K562 (cell line): ENCODE measurements around the gene RFESD. TPM values are rescaled to one million over a fixed set of nuclear protein-coding genes. Genes with fewer than 3 reads are reported as not detected.

Source experiments
- ATAC-seq: fragments of 200-7000 bp; cut with Tn5 transposase; 3 replicates; pipeline ENCODE4 v1.9.1; 2020; ENCODE audit warnings: moderate library complexity
- BruUV-seq: library from RNA; stranded (reverse); fragments of 400-500 nt; replicated peaks from 2 replicates; lab custom pipeline; 2021; lab: Mats Ljungman, UMichigan
- CTCF ChIA-PET: fragments of 300-600 bp; formaldehyde crosslinking; extraction: SDS; loops from one replicate; lab custom pipeline; 2021; ENCODE audit warnings: low intra/inter-chr PET ratio; lab: Yijun Ruan, JAX
- POLR2A ChIA-PET: fragments of 300-600, 350-650 bp; sonication (Branson Sonifier 250); formaldehyde crosslinking; extraction: SDS; loops from one replicate; lab custom pipeline; 2021; ENCODE audit warnings: antibody characterized with exemption, inconsistent platforms; lab: Yijun Ruan, JAX
- DNase-seq, 4 experiments: peaks; one replicate each; pipeline versions ENCODE4 v3.0.0 to v3.0.0-alpha.2; 2011 to 2018; ENCODE audit warnings: low spot score in 3 of 4, mixed read lengths in 3 of 4; ENCODE audit errors: extremely low read depth in 1 of 4
- FAIRE-seq: peaks from 2 replicates; lab custom pipeline; 2011; peaks lifted over from hg19 to GRCh38; lab: Jason Lieb, UNC
- H2AFZ ChIP-seq: 2 replicates; pipeline ENCODE4 v1.6.0; 2011; ENCODE audit warnings: low read depth, low read length, control low read depth, inconsistent platforms
- H3K27ac ChIP-seq: fragments of 200-600 bp; 3 replicates; pipeline ENCODE4 v1.8.0; 2011; ENCODE audit warnings: low read depth, mild to moderate bottlenecking, control low read depth, inconsistent platforms, low read length, moderate library complexity, mixed read lengths; ENCODE audit errors: extremely low read depth
- H3K27me3 ChIP-seq, 2 experiments: fragments of 300-600 bp in 1 of 2; 2 replicates in 1 of 2; 3 replicates in 1 of 2; pipeline versions ENCODE4 v1.6.0 to v1.8.0; 2011; ENCODE audit warnings: inconsistent platforms in 2 of 2, low read length in 2 of 2, mild to moderate bottlenecking in 1 of 2, mixed read lengths in 1 of 2, moderate library complexity in 1 of 2; ENCODE audit not compliant: control insufficient read depth in 2 of 2, insufficient read depth in 2 of 2
- H3K36me3 ChIP-seq: fragments of 300-600 bp; 3 replicates; pipeline ENCODE4 v1.8.0; 2011; ENCODE audit warnings: mild to moderate bottlenecking, low read length, inconsistent platforms; ENCODE audit not compliant: control insufficient read depth, insufficient read depth
- H3K4me1 ChIP-seq, 2 experiments: fragments of 200-600 bp in 1 of 2; replicated peaks in 1 of 2; 2 replicates in 1 of 2; 3 replicates in 1 of 2; pipeline versions ENCODE4 v1.5.1 to v1.8.0; 2011; ENCODE audit warnings: inconsistent platforms in 2 of 2, low read length in 2 of 2, mild to moderate bottlenecking in 1 of 2, mixed read lengths in 1 of 2, moderate library complexity in 1 of 2; ENCODE audit not compliant: control insufficient read depth in 2 of 2, insufficient read depth in 2 of 2
- H3K4me2 ChIP-seq: 2 replicates; pipeline ENCODE4 v1.6.1; 2011; ENCODE audit warnings: low read length, control low read depth, inconsistent platforms, mixed read lengths; ENCODE audit not compliant: insufficient read depth
- H3K4me3 ChIP-seq: fragments of 200-600 bp; sonication (generic), shearing (Covaris generic); 2 replicates; pipeline ENCODE4 v1.5.1; 2016; ENCODE audit warnings: control low read depth, inconsistent platforms
- H3K79me2 ChIP-seq: fragments of 200-600 bp; 3 replicates; pipeline ENCODE4 v1.8.0; 2011; ENCODE audit warnings: low read length, inconsistent platforms; ENCODE audit not compliant: control insufficient read depth, insufficient read depth
- H3K9ac ChIP-seq, 2 experiments: 2 replicates each; pipeline versions ENCODE4 v1.6.0 to v1.6.1; 2011; ENCODE audit warnings: low read depth in 2 of 2, low read length in 2 of 2, control low read depth in 1 of 2, inconsistent platforms in 1 of 2, mild to moderate bottlenecking in 1 of 2, mixed read lengths in 1 of 2; ENCODE audit not compliant: insufficient read depth in 1 of 2
- H3K9me1 ChIP-seq: one replicate; pipeline ENCODE4 v1.6.0; 2011; ENCODE audit warnings: inconsistent platforms, mild to moderate bottlenecking, low read length, moderate library complexity; ENCODE audit not compliant: control insufficient read depth, insufficient read depth
- H3K9me3 ChIP-seq: replicated peaks from 2 replicates; pipeline ENCODE4 v1.5.1; 2011; ENCODE audit warnings: low read depth, low read length, inconsistent platforms; ENCODE audit not compliant: control insufficient read depth, insufficient read depth
- H4K20me1 ChIP-seq: replicated peaks from 2 replicates; pipeline ENCODE4 v1.6.1; 2011; ENCODE audit warnings: low read length, inconsistent platforms, mixed read lengths; ENCODE audit not compliant: control insufficient read depth, insufficient read depth
- ASH1L ChIP-seq: fragments of 450-650 bp; IDR thresholded peaks from 2 replicates; pipeline ENCODE4 v1.6.1; 2018; ENCODE audit warnings: borderline replicate concordance, mild to moderate bottlenecking, low read depth; ENCODE audit not compliant: partially characterized antibody
- COPS2 ChIP-seq: fragments of 450-650 bp; conservative IDR thresholded peaks from 2 replicates; pipeline ENCODE4 v1.6.1; 2016; ENCODE audit warnings: mild to moderate bottlenecking, moderate library complexity
- ERF ChIP-seq: fragments of 450-650 bp; formaldehyde crosslinking; IDR thresholded peaks from 2 replicates; pipeline ENCODE4 v1.4.0; 2020; ENCODE audit warnings: mild to moderate bottlenecking, mixed read lengths
- ETS1 ChIP-seq: conservative IDR thresholded peaks from 2 replicates; pipeline ENCODE4 v1.6.1; 2011; ENCODE audit warnings: low read depth, mild to moderate bottlenecking, low read length; ENCODE audit not compliant: control insufficient read depth
- JUN ChIP-seq, 2 experiments: sonication (generic) in 1 of 2; formaldehyde crosslinking in 1 of 2; IDR thresholded peaks; 2 replicates each; pipeline versions ENCODE4 v1.6.1 to v1.8.0; 2012 to 2022; ENCODE audit warnings: borderline replicate concordance in 2 of 2, mild to moderate bottlenecking in 2 of 2, improper control_type of control experiment in 1 of 2, low read depth in 1 of 2, low read length in 1 of 2, missing genetic modification reagents in 1 of 2
- MYBL2 ChIP-seq, 2 experiments: fragments of 450-650 bp in 1 of 2; sonication (generic) in 1 of 2; formaldehyde crosslinking in 1 of 2; IDR thresholded peaks; 2 replicates each; pipeline versions ENCODE4 v1.6.1 to v1.8.1; 2017 to 2022; ENCODE audit warnings: borderline replicate concordance in 1 of 2, inconsistent platforms in 1 of 2, low read depth in 1 of 2, mild to moderate bottlenecking in 1 of 2, missing genetic modification reagents in 1 of 2, moderate library complexity in 1 of 2
- PHTF2 ChIP-seq: fragments of 250-450 bp; sonication (Bioruptor Pico); IDR thresholded peaks from 2 replicates; pipeline ENCODE4 v1.5.0; 2021; ENCODE audit warnings: mild to moderate bottlenecking
- POLR2A ChIP-seq: fragments of 450-650 bp; conservative IDR thresholded peaks from 2 replicates; pipeline ENCODE4 v1.6.1; 2016
- POLR2AphosphoS2 ChIP-seq: IDR thresholded peaks from 2 replicates; pipeline ENCODE4 v1.6.1; 2012; ENCODE audit warnings: low read length, improper control_type of control experiment
- POLR2AphosphoS5 ChIP-seq: IDR thresholded peaks from 2 replicates; pipeline ENCODE4 v1.6.1; 2011; ENCODE audit warnings: mild to moderate bottlenecking, low read depth, low read length, moderate library complexity; ENCODE audit not compliant: control insufficient read depth, insufficient read depth
- SIN3B ChIP-seq: fragments of 450-650 bp; IDR thresholded peaks from 2 replicates; pipeline ENCODE4 v1.6.1; 2017; ENCODE audit warnings: low read depth, mild to moderate bottlenecking, moderate library complexity
- SUPT5H ChIP-seq: fragments of 450-650 bp; IDR thresholded peaks from 2 replicates; pipeline ENCODE4 v1.6.1; 2016
- XRCC4 ChIP-seq: IDR thresholded peaks from one replicate; pipeline ENCODE4 v1.6.1; 2011; ENCODE audit not compliant: insufficient read depth, insufficient read length; ENCODE audit errors: extremely low read depth
- ZNF134 ChIP-seq: fragments of 250-450 bp; sonication (Bioruptor Pico); conservative IDR thresholded peaks from 2 replicates; pipeline ENCODE4 v1.4.0; 2020
- ZNF146 ChIP-seq: IDR thresholded peaks from one replicate; pipeline ENCODE4 v1.6.1; 2018; ENCODE audit warnings: missing compliant biosample characterization; ENCODE audit not compliant: unreplicated experiment
- in situ Hi-C: fragments of 300-500 bp; cut with MboI; formaldehyde crosslinking; loops from 4 replicates; pipeline ENCODE4 v1.15.0; 2018; ENCODE audit warnings: inconsistent platforms, mixed read lengths
- intact Hi-C: fragments of 100-400 bp; cut with micrococcal nuclease; formaldehyde crosslinking; loops from 2 replicates; pipeline ENCODE4 v1.14.2; 2022
- polyA plus RNA-seq, 8 experiments: library from polyadenylated mRNA; depleted of rRNA in 4 of 8; stranded (reverse) in 5 of 8; unstranded in 3 of 8; fragments of >200 nt; fragmentation: Nextera tagmentation in 2 of 8; fragmentation: Illumina TruSeq in 1 of 8; extraction: Ambion mirVana in 2 of 8; extraction: Trizol in 1 of 8; gene quantifications; 2 replicates each; pipeline versions ENCODE4 v1.2.1 to v1.2.3, GENCODE V29; 2011 to 2014; ENCODE audit warnings: inconsistent platforms in 1 of 8, missing spikeins in 1 of 8
- total RNA-seq, 7 experiments: library from RNA; depleted of rRNA in 6 of 7; stranded (reverse); fragments of >200 nt in 6 of 7; fragmentation: Illumina TruSeq in 2 of 7; extraction: Trizol in 2 of 7; gene quantifications; 2 replicates each; pipeline versions ENCODE4 v1.2.1 to v1.2.3, GENCODE V29; 2011 to 2021; ENCODE audit warnings: low replicate concordance in 1 of 7
- TF ChIP-seq, protein P1 (sequence below): fragments of 250-450 bp; sonication (Bioruptor Pico); IDR thresholded peaks from 2 replicates; pipeline ENCODE4 v1.8.0; 2022; ENCODE audit warnings: moderate library complexity, mild to moderate bottlenecking, inconsistent platforms
- TF ChIP-seq, protein P2 (sequence below): fragments of 150-350 bp; conservative IDR thresholded peaks from 2 replicates; pipeline ENCODE4 v1.6.1; 2014; ENCODE audit warnings: low read length

The RFESD gene
- total and polyA plus RNA-seq, 9 of the 15 experiments (the other 6 are each of a cell fraction or from before 2014, with no cell fraction given), result 62.3 to 600 (median 140) TPM

- TF ChIP-seq, protein P1, sequence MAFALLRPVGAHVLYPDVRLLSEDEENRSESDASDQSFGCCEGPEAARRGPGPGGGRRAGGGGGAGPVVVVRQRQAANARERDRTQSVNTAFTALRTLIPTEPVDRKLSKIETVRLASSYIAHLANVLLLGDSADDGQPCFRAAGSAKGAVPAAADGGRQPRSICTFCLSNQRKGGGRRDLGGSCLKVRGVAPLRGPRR (CRISPR knock-in tag), result no peak
- TF ChIP-seq ZNF134 (no peak), SUPT5H (0 out of 2 replicates have a peak, but pooled peaks have one; percentile 32), ASH1L (no peak), POLR2A (peak; percentile 57)
- TF ChIP-seq, protein P2, sequence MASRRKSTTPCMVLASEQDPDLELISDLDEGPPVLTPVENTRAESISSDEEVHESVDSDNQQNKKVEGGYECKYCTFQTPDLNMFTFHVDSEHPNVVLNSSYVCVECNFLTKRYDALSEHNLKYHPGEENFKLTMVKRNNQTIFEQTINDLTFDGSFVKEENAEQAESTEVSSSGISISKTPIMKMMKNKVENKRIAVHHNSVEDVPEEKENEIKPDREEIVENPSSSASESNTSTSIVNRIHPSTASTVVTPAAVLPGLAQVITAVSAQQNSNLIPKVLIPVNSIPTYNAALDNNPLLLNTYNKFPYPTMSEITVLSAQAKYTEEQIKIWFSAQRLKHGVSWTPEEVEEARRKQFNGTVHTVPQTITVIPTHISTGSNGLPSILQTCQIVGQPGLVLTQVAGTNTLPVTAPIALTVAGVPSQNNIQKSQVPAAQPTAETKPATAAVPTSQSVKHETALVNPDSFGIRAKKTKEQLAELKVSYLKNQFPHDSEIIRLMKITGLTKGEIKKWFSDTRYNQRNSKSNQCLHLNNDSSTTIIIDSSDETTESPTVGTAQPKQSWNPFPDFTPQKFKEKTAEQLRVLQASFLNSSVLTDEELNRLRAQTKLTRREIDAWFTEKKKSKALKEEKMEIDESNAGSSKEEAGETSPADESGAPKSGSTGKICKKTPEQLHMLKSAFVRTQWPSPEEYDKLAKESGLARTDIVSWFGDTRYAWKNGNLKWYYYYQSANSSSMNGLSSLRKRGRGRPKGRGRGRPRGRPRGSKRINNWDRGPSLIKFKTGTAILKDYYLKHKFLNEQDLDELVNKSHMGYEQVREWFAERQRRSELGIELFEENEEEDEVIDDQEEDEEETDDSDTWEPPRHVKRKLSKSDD, result no peak
Measured at GRCh38 chr5:95660060-95660459, 13.5 kb downstream of the RFESD start (continued).

- no peak for FAIRE-seq
- Histone ChIP-seq H3K4me3 (no peak overlapping the region), H3K27me3 (no peaks in the 10 kb centered on the region), H3K4me2 (no peak overlapping the region), H2AFZ (no peak overlapping the region), H3K9ac (no peak overlapping the region), H3K36me3 (peaks cover 23% of the 10 kb centered on the region), H3K79me2 (no peaks in the 10 kb centered on the region), H3K9me1 (no peaks in the 10 kb centered on the region), H3K27ac (no peak overlapping the region), H3K9me3 (no peaks in the 10 kb centered on the region), H3K4me1 (peaks cover 0 to 8% of the 10 kb centered on the region in 2 experiments; a peak in 3 of 5 replicates), H4K20me1 (no peaks in the 10 kb centered on the region)
- intact Hi-C loops, result no loop called here
- no peak for DNase-seq
- POLR2A ChIA-PET, result no interaction called here
- no TSS peak for BruUV-seq
- ATAC-seq, result no peak; the same call in 2 of the 3 replicates
- CTCF ChIA-PET, result interaction anchor here (1.3 kb wide), 1 partner anchor 93 kb away, joined by 4 read pairs; no protein-coding TSS in a partner anchor
- in situ Hi-C loops, result no loop called here
- TF ChIP-seq COPS2 (no peak), ZNF146 (peak; percentile 56), POLR2AphosphoS5 (no peak), PHTF2 (no peak), ERF (CRISPR knock-in tag) (no peak), ETS1 (no peak), MYBL2 (IDR thresholded peaks at IDR 0.05; ENCODE audit: low read depth) (no peak), MYBL2 (CRISPR knock-in tag; IDR thresholded peaks at IDR 0.05; ENCODE audit: borderline replicate concordance) (no peak), POLR2A (peak; percentile 56; the same call in 1 of the 2 replicates), SIN3B (no peak), JUN (IDR thresholded peaks at IDR 0.05; ENCODE audit: borderline replicate concordance, low read depth, low read length) (no peak), JUN (CRISPR knock-in tag; IDR thresholded peaks at IDR 0.05; ENCODE audit: borderline replicate concordance) (no peak), POLR2AphosphoS2 (peak; percentile 86), XRCC4 (no peak)
Measured at GRCh38 chr5:95662946-95663345, 16.4 kb downstream of the RFESD start.
